NCI-H2107 treated with DMSO at 0.1 percent for 48 hours (cell line): ENCODE measurements around the gene PRKG1.
"Not testable (repeated sequence)": the region's sequence is repeated elsewhere in the genome, so short reads cannot be mapped to it uniquely, and the experiment has no call there.

ENCODE experiments used
- DNase-seq: peaks from one replicate; lab custom pipeline; 2025; ENCODE audit not compliant: unreplicated experiment; lab: John Stamatoyannopoulos, UW

The PRKG1 gene

GRCh38 chr10:52029628-52030027 lies 955.3 kb downstream of the PRKG1 start:
- DNase-seq = no peak

- DNase-seq = no peak
Measured at GRCh38 chr10:52030051-52030790, 955.9 kb downstream of the PRKG1 start.

GRCh38 chr10:52030975-52031374 lies 956.7 kb downstream of the PRKG1 start:
- DNase-seq = no peak

GRCh38 chr10:52031771-52032170 lies 957.5 kb downstream of the PRKG1 start:
- no peak for DNase-seq

GRCh38 chr10:52032681-52033629 lies 958.7 kb downstream of the PRKG1 start:
- no peak for DNase-seq

GRCh38 chr10:52039002-52039793 lies 964.9 kb downstream of the PRKG1 start:
- not testable (repeated sequence) for DNase-seq

GRCh38 chr10:52040486-52040885 lies 966.2 kb downstream of the PRKG1 start:
- no peak for DNase-seq

GRCh38 chr10:52043811-52044210 lies 969.5 kb downstream of the PRKG1 start:
- no peak for DNase-seq

- no peak for DNase-seq
Measured at GRCh38 chr10:52048051-52048450, 973.8 kb downstream of the PRKG1 start.

GRCh38 chr10:52050429-52051047 lies 976.3 kb downstream of the PRKG1 start:
- no peak for DNase-seq

- no peak for DNase-seq
Measured at GRCh38 chr10:52053497-52053896, 979.2 kb downstream of the PRKG1 start.

- no peak for DNase-seq
Measured at GRCh38 chr10:52056291-52056690, 982.0 kb downstream of the PRKG1 start.

GRCh38 chr10:52059089-52059488 lies 984.8 kb downstream of the PRKG1 start:
- no peak for DNase-seq

GRCh38 chr10:52063159-52063558 lies 988.9 kb downstream of the PRKG1 start:
- DNase-seq = no peak

GRCh38 chr10:52064084-52064845 lies 990.0 kb downstream of the PRKG1 start:
- DNase-seq = no peak

- no peak for DNase-seq
Measured at GRCh38 chr10:52066383-52066782, 992.1 kb downstream of the PRKG1 start.

GRCh38 chr10:52068485-52068884 lies 994.2 kb downstream of the PRKG1 start:
- DNase-seq = no peak

GRCh38 chr10:52071814-52072213 lies 997.5 kb downstream of the PRKG1 start:
- no peak for DNase-seq

- DNase-seq = no peak
Measured at GRCh38 chr10:52074505-52075026, 1000.3 kb downstream of the PRKG1 start.

GRCh38 chr10:52077814-52078213 lies 1003.5 kb downstream of the PRKG1 start:
- no peak for DNase-seq
